Activated T-cell treated with anti-CD3 and anti-CD28 coated beads, Interleukin-2, amount 50 U/mL, for 72 hours (primary cell): ENCODE measurements around the gene CYSTM1. TPM values are rescaled to one million over a fixed set of nuclear protein-coding genes. Genes with fewer than 3 reads are reported as not detected.

Source experiments
- ATAC-seq, 2 donors: fragments of 150-1000 bp; cut with Tn5 transposase; replicated peaks in 1 of 2; 2 replicates each; pipeline ENCODE4 v1.10.0; 2021; ENCODE audit warnings: moderate library complexity in 2 of 2, mild to moderate bottlenecking in 1 of 2
- DNase-seq, 2 donors: peaks; one replicate each; pipeline ENCODE4 v3.0.0; 2021 to 2022; ENCODE audit warnings: mixed read lengths in 1 of 2
- H3K27ac Mint-ChIP-seq: one replicate; pipeline ENCODE4 v1.8.0; 2022; ENCODE audit warnings: mild to moderate bottlenecking, moderate library complexity, mixed read lengths
- H3K27me3 Mint-ChIP-seq: one replicate; pipeline ENCODE4 v1.8.0; 2022; ENCODE audit warnings: low read depth, mixed read lengths
- H3K36me3 Mint-ChIP-seq, 2 donors: one replicate each; pipeline ENCODE4 v1.8.0; 2022; ENCODE audit warnings: mixed read lengths in 2 of 2, mild to moderate bottlenecking in 1 of 2; ENCODE audit not compliant: insufficient read depth in 2 of 2
- H3K4me1 Mint-ChIP-seq: one replicate; pipeline ENCODE4 v1.8.0; 2022; ENCODE audit warnings: low read depth, mixed read lengths
- H3K4me3 Mint-ChIP-seq, 2 donors: one replicate each; pipeline ENCODE4 v1.8.0; 2022; ENCODE audit warnings: mild to moderate bottlenecking in 2 of 2, mixed read lengths in 2 of 2, moderate library complexity in 2 of 2
- H3K9me3 Mint-ChIP-seq, 2 donors: one replicate each; pipeline ENCODE4 v1.8.0; 2022; ENCODE audit warnings: mixed read lengths in 2 of 2
- total RNA-seq, 2 donors: library from RNA; stranded (reverse); gene quantifications; one replicate each; pipeline ENCODE4 v1.2.3, GENCODE V29; 2022

Gene CYSTM1
- total RNA-seq, 2 donors from 2014 or later = 15.3 to 18.9 TPM

- H3K4me3 Mint-ChIP-seq = no peak overlapping the region
- no peaks in the 10 kb centered on the region for H3K4me1 Mint-ChIP-seq
- ATAC-seq (no peak), DNase-seq (no peak)
- H3K36me3 Mint-ChIP-seq = no peaks in the 10 kb centered on the region
- no peak overlapping the region for H3K27ac Mint-ChIP-seq
- peaks cover 7% of the 10 kb centered on the region for H3K27me3 Mint-ChIP-seq
- H3K9me3 Mint-ChIP-seq = no peaks in the 10 kb centered on the region
Measured at GRCh38 chr5:140228364-140228837, 53.4 kb downstream of the CYSTM1 start.

GRCh38 chr5:140230373-140230772 lies 55.4 kb downstream of the CYSTM1 start:
- Mint-ChIP-seq H3K4me3 (no peak overlapping the region), H3K27ac (no peak overlapping the region), H3K36me3 (no peaks in the 10 kb centered on the region)

GRCh38 chr5:140232731-140233130 lies 57.7 kb downstream of the CYSTM1 start:
- Mint-ChIP-seq H3K36me3 (no peaks in the 10 kb centered on the region), H3K9me3 (no peaks in the 10 kb centered on the region), H3K4me3 (no peak overlapping the region), H3K4me1 (no peaks in the 10 kb centered on the region), H3K27ac (no peak overlapping the region), H3K27me3 (peaks cover 7% of the 10 kb centered on the region)
- DNase-seq = no peak
- ATAC-seq = no peak

More at GRCh38 chr5:140230373-140230772, 55.4 kb downstream of the CYSTM1 start:
- Mint-ChIP-seq H3K9me3 (no peaks in the 10 kb centered on the region), H3K4me1 (no peaks in the 10 kb centered on the region), H3K27me3 (peaks cover 7% of the 10 kb centered on the region)
- DNase-seq (no peak), ATAC-seq (no peak)

GRCh38 chr5:140234377-140234989 lies 59.5 kb downstream of the CYSTM1 start:
- no peak for DNase-seq
- no peaks in the 10 kb centered on the region for H3K9me3 Mint-ChIP-seq
- ATAC-seq = peak; percentile 34 to 65
- H3K4me3 Mint-ChIP-seq = no peak overlapping the region
- H3K27ac Mint-ChIP-seq = no peak overlapping the region
- H3K36me3 Mint-ChIP-seq = no peaks in the 10 kb centered on the region
- H3K27me3 Mint-ChIP-seq = peaks cover 7% of the 10 kb centered on the region
- no peaks in the 10 kb centered on the region for H3K4me1 Mint-ChIP-seq

- H3K27ac Mint-ChIP-seq = no peak overlapping the region
- H3K36me3 Mint-ChIP-seq = no peaks in the 10 kb centered on the region
- H3K9me3 Mint-ChIP-seq = no peaks in the 10 kb centered on the region
- ATAC-seq = no peak
- H3K4me1 Mint-ChIP-seq = peaks cover 5% of the 10 kb centered on the region
- peaks cover 7% of the 10 kb centered on the region for H3K27me3 Mint-ChIP-seq
- DNase-seq = no peak
- H3K4me3 Mint-ChIP-seq = no peak overlapping the region
Measured at GRCh38 chr5:140235791-140236551, 61.0 kb downstream of the CYSTM1 start.

GRCh38 chr5:140236891-140237598 lies 62.1 kb downstream of the CYSTM1 start:
- H3K4me3 Mint-ChIP-seq = no peak overlapping the region
- H3K4me1 Mint-ChIP-seq = peaks cover 5% of the 10 kb centered on the region
- ATAC-seq = no peak
- no peaks in the 10 kb centered on the region for H3K9me3 Mint-ChIP-seq
- DNase-seq = no peak
- peaks cover 5% of the 10 kb centered on the region for H3K27me3 Mint-ChIP-seq
- peak overlapping the region; percentile 16 for H3K27ac Mint-ChIP-seq
- H3K36me3 Mint-ChIP-seq = no peaks in the 10 kb centered on the region

GRCh38 chr5:140238756-140239155 lies 63.8 kb downstream of the CYSTM1 start:
- Mint-ChIP-seq H3K27me3 (no peaks in the 10 kb centered on the region), H3K27ac (no peak overlapping the region), H3K9me3 (no peaks in the 10 kb centered on the region), H3K36me3 (no peaks in the 10 kb centered on the region), H3K4me1 (peaks cover 5% of the 10 kb centered on the region), H3K4me3 (no peak overlapping the region)
- ATAC-seq (no peak), DNase-seq (no peak)

GRCh38 chr5:140239461-140239860 lies 64.5 kb downstream of the CYSTM1 start:
- ATAC-seq (peak in 1 of 2 donors; percentile 4), DNase-seq (no peak)
- no peak overlapping the region for H3K27ac Mint-ChIP-seq
- H3K4me3 Mint-ChIP-seq = no peak overlapping the region
- no peaks in the 10 kb centered on the region for H3K36me3 Mint-ChIP-seq
- H3K4me1 Mint-ChIP-seq = peaks cover 6% of the 10 kb centered on the region
- H3K27me3 Mint-ChIP-seq = no peaks in the 10 kb centered on the region
- no peaks in the 10 kb centered on the region for H3K9me3 Mint-ChIP-seq

GRCh38 chr5:140239939-140240700 lies 65.1 kb downstream of the CYSTM1 start:
- H3K4me1 Mint-ChIP-seq = peaks cover 12% of the 10 kb centered on the region
- DNase-seq = peak; percentile 64 to 67
- H3K4me3 Mint-ChIP-seq = no peak overlapping the region
- ATAC-seq = peak; percentile 72 to 73
- H3K27me3 Mint-ChIP-seq = no peaks in the 10 kb centered on the region
- peaks cover 0 to under 1% of the 10 kb centered on the region in 2 donors for H3K36me3 Mint-ChIP-seq
- H3K27ac Mint-ChIP-seq = no peak overlapping the region
- H3K9me3 Mint-ChIP-seq = no peaks in the 10 kb centered on the region

- Mint-ChIP-seq H3K9me3 (no peaks in the 10 kb centered on the region), H3K27me3 (no peaks in the 10 kb centered on the region)
- ATAC-seq = no peak
Measured at GRCh38 chr5:140240987-140241706, 66.2 kb downstream of the CYSTM1 start.

GRCh38 chr5:140242099-140242498 lies 67.1 kb downstream of the CYSTM1 start:
- Mint-ChIP-seq H3K36me3 (peaks cover 0 to 1% of the 10 kb centered on the region in 2 donors), H3K4me1 (peaks cover 26% of the 10 kb centered on the region), H3K9me3 (no peaks in the 10 kb centered on the region), H3K27ac (no peak overlapping the region), H3K4me3 (no peak overlapping the region), H3K27me3 (no peaks in the 10 kb centered on the region)
- ATAC-seq (no peak), DNase-seq (no peak)

More at GRCh38 chr5:140240987-140241706, 66.2 kb downstream of the CYSTM1 start:
- H3K36me3 Mint-ChIP-seq = peaks cover 0 to 1% of the 10 kb centered on the region in 2 donors
- no peak overlapping the region for H3K27ac Mint-ChIP-seq
- H3K4me3 Mint-ChIP-seq = no peak overlapping the region
- H3K4me1 Mint-ChIP-seq = peaks cover 22% of the 10 kb centered on the region
- no peak for DNase-seq

GRCh38 chr5:140242890-140243585 lies 68.0 kb downstream of the CYSTM1 start:
- Mint-ChIP-seq H3K9me3 (no peaks in the 10 kb centered on the region), H3K27me3 (no peaks in the 10 kb centered on the region), H3K36me3 (peaks cover 0 to 1% of the 10 kb centered on the region in 2 donors), H3K27ac (no peak overlapping the region), H3K4me1 (peaks cover 26% of the 10 kb centered on the region), H3K4me3 (no peak overlapping the region)
- ATAC-seq = no peak
- DNase-seq = no peak
